GM15510 (cell line): ENCODE results near the gene NKAIN4.

Experiments
- POLR2A ChIP-seq: IDR thresholded peaks from 3 replicates; pipeline ENCODE4 v1.6.1; 2011; ENCODE audit warnings: borderline replicate concordance; ENCODE audit not compliant: insufficient read length; ENCODE audit errors: extremely low read depth

The NKAIN4 gene

GRCh38 chr20:63292292-63292701 is 38.0 kb upstream of the NKAIN4 start:
- no peak for TF ChIP-seq POLR2A

GRCh38 chr20:63291811-63292210 is 37.5 kb upstream of the NKAIN4 start:
- TF ChIP-seq POLR2A, result no peak

GRCh38 chr20:63290677-63291472 is 36.6 kb upstream of the NKAIN4 start:
- no peak for TF ChIP-seq POLR2A

GRCh38 chr20:63290136-63290676 is 35.9 kb upstream of the NKAIN4 start:
- no peak for TF ChIP-seq POLR2A

GRCh38 chr20:63289311-63290135 is 35.3 kb upstream of the NKAIN4 start:
- TF ChIP-seq POLR2A, result no peak

GRCh38 chr20:63288581-63289251 is 34.5 kb upstream of the NKAIN4 start:
- TF ChIP-seq POLR2A, result no peak

GRCh38 chr20:63287697-63288580 is 33.7 kb upstream of the NKAIN4 start:
- no peak for TF ChIP-seq POLR2A

GRCh38 chr20:63286781-63287696 is 32.8 kb upstream of the NKAIN4 start:
- TF ChIP-seq POLR2A, result no peak

GRCh38 chr20:63285636-63286615 is 31.7 kb upstream of the NKAIN4 start:
- TF ChIP-seq POLR2A, result no peak

- no peak for TF ChIP-seq POLR2A
Measured at GRCh38 chr20:63284981-63285524, 30.8 kb upstream of the NKAIN4 start.

- no peak for TF ChIP-seq POLR2A
Measured at GRCh38 chr20:63284544-63284949, 30.3 kb upstream of the NKAIN4 start.

GRCh38 chr20:63284083-63284440 is 29.8 kb upstream of the NKAIN4 start:
- no peak for TF ChIP-seq POLR2A
